Dermis blood vessel endothelial cell (primary cell): ENCODE measurements around the gene BTBD2. TPM values are rescaled to one million over a fixed set of nuclear protein-coding genes. Genes with fewer than 3 reads are reported as not detected.

Source experiments
- DNase-seq: peaks from one replicate; pipeline ENCODE4 v3.0.0; 2010
- total RNA-seq: library from RNA; depleted of rRNA; stranded (reverse); fragments of >200 nt; gene quantifications from 2 replicates; pipeline ENCODE4 v1.2.3, GENCODE V29; 2014

Gene BTBD2
- total RNA-seq, 1 donor from 2014 or later = 51.7 TPM

GRCh38 chr19:1956868-1957492 is 58.5 kb downstream of the BTBD2 start:
- DNase-seq = no peak

- no peak for DNase-seq
Observed at GRCh38 chr19:1956122-1956494, 59.4 kb downstream of the BTBD2 start.

- no peak for DNase-seq
Observed at GRCh38 chr19:1955171-1956121, 60.1 kb downstream of the BTBD2 start.

- DNase-seq = no peak
Observed at GRCh38 chr19:1954532-1954933, 61.0 kb downstream of the BTBD2 start.

GRCh38 chr19:1953441-1954094 is 61.9 kb downstream of the BTBD2 start:
- no peak for DNase-seq

- no peak for DNase-seq
Observed at GRCh38 chr19:1953037-1953436, 62.5 kb downstream of the BTBD2 start.

GRCh38 chr19:1952635-1953034 is 62.9 kb downstream of the BTBD2 start:
- DNase-seq = no peak

GRCh38 chr19:1950640-1951039 is 64.9 kb downstream of the BTBD2 start:
- DNase-seq = no peak

GRCh38 chr19:1949304-1950101 is 66.0 kb downstream of the BTBD2 start:
- DNase-seq = no peak

GRCh38 chr19:1947651-1948209 is 67.8 kb downstream of the BTBD2 start:
- DNase-seq = no peak

GRCh38 chr19:1945899-1946298 is 69.6 kb downstream of the BTBD2 start:
- peak; percentile 69 for DNase-seq

GRCh38 chr19:1944916-1945561 is 70.5 kb downstream of the BTBD2 start:
- DNase-seq = no peak

GRCh38 chr19:1944088-1944915 is 71.2 kb downstream of the BTBD2 start:
- DNase-seq = no peak

- DNase-seq = no peak
Observed at GRCh38 chr19:1943661-1944087, 71.8 kb downstream of the BTBD2 start.

GRCh38 chr19:1942934-1943555 is 72.5 kb downstream of the BTBD2 start:
- DNase-seq = peak; percentile 22

- DNase-seq = peak; percentile 72
Observed at GRCh38 chr19:1942078-1942933, 73.2 kb downstream of the BTBD2 start.

GRCh38 chr19:1941146-1942077 is 74.1 kb downstream of the BTBD2 start, which contains the start of gene CSNK1G2:
TSS of gene CSNK1G2 (plus strand) at chr19:1941172. CDS start at chr19:1969773, 28,601 bp downstream.
- DNase-seq = no peak

GRCh38 chr19:1938071-1938470 is 77.4 kb downstream of the BTBD2 start:
- no peak for DNase-seq
